Measurements from ENCODE around the gene ALKBH1. TPM values are rescaled to one million over a fixed set of nuclear protein-coding genes. Genes with fewer than 3 reads are reported as not detected.

Gene ALKBH1

GRCh38 chr14:77625360-77625759 lies 82.5 kb downstream of the ALKBH1 start:
- Histone ChIP-seq H3K27ac (ENCODE audit: low read length, poor library complexity, severe bottlenecking) (no peak overlapping the region), H2BK5ac (ENCODE audit: low read depth, low read length, poor library complexity, severe bottlenecking) (no peak overlapping the region), H2AFZ (ENCODE audit: low read depth, low read length) (no peak overlapping the region), H3K9ac (ENCODE audit: low read length) (no peak overlapping the region), H3K4me1 (ENCODE audit: control insufficient read depth, insufficient read depth, low read depth, low read length) (no peaks in the 10 kb centered on the region), H3K4ac (ENCODE audit: low read depth in 1 of 2, low read length in 2 of 2) (no peak overlapping the region), H2AK5ac (ENCODE audit: low read length, severe bottlenecking) (no peak overlapping the region), H2BK15ac (ENCODE audit: low read depth, poor library complexity, severe bottlenecking) (no peak overlapping the region), H3K4me2 (ENCODE audit: low read length, poor library complexity, severe bottlenecking) (no peak overlapping the region), H3K36me3 (ENCODE audit: control insufficient read depth in 1 of 2, insufficient read depth in 2 of 2, low read depth in 1 of 2, low read length in 2 of 2) (no peaks in the 10 kb centered on the region), H2BK12ac (ENCODE audit: low read length in 2 of 2) (no peak overlapping the region), H3K18ac (ENCODE audit: low read depth in 1 of 2, low read length in 2 of 2) (no peak overlapping the region), H3K27me3 (ENCODE audit: control insufficient read depth in 1 of 2, insufficient read depth in 1 of 2, low read length in 2 of 2) (no peaks in the 10 kb centered on the region), H3K4me3 (ENCODE audit: insufficient read depth in 1 of 2, low read depth in 1 of 2, low read length in 2 of 2) (no peak overlapping the region), H4K8ac (ENCODE audit: low read length) (no peak overlapping the region), H4K91ac (ENCODE audit: low read length) (no peak overlapping the region), H3K23ac (ENCODE audit: low read length in 2 of 2) (no peak overlapping the region), H3K14ac (ENCODE audit: low read length in 2 of 2) (no peak overlapping the region), H2BK120ac (ENCODE audit: low read depth, low read length) (no peak overlapping the region), H3K9me3 (ENCODE audit: control insufficient read depth, low read length) (no peaks in the 10 kb centered on the region), H3K79me1 (replicated peaks; ENCODE audit: low read length, poor library complexity, severe bottlenecking) (no peaks in the 10 kb centered on the region)
- WGBS, result 67% methylated on average over 1 of the region's 3 CpGs
- no peak for DNase-seq

GRCh38 chr14:77623201-77623600 lies 84.6 kb downstream of the ALKBH1 start:
- no peak overlapping the region for H2BK12ac ChIP-seq (ENCODE audit: low read length in 2 of 2)
- H3K79me1 ChIP-seq (replicated peaks; ENCODE audit: low read length, poor library complexity, severe bottlenecking), result no peaks in the 10 kb centered on the region
- H3K4me2 ChIP-seq (ENCODE audit: low read length, poor library complexity, severe bottlenecking), result no peak overlapping the region
- DNase-seq, result no peak
- H3K4me3 ChIP-seq (ENCODE audit: insufficient read depth in 1 of 2, low read depth in 1 of 2, low read length in 2 of 2), result no peak overlapping the region
- no peak overlapping the region for H3K27ac ChIP-seq (ENCODE audit: low read length, poor library complexity, severe bottlenecking)
- H3K23ac ChIP-seq (ENCODE audit: low read length in 2 of 2), result no peak overlapping the region
- no peak overlapping the region for H3K14ac ChIP-seq (ENCODE audit: low read length in 2 of 2)
- no peak overlapping the region for H4K91ac ChIP-seq (ENCODE audit: low read length)
- no peak overlapping the region for H2BK5ac ChIP-seq (ENCODE audit: low read depth, low read length, poor library complexity, severe bottlenecking)
- H3K9ac ChIP-seq (ENCODE audit: low read length), result no peak overlapping the region
- no peak overlapping the region for H2AFZ ChIP-seq (ENCODE audit: low read depth, low read length)
- no peaks in the 10 kb centered on the region for H3K36me3 ChIP-seq (ENCODE audit: control insufficient read depth in 1 of 2, insufficient read depth in 2 of 2, low read depth in 1 of 2, low read length in 2 of 2)
- no peaks in the 10 kb centered on the region for H3K4me1 ChIP-seq (ENCODE audit: control insufficient read depth, insufficient read depth, low read depth, low read length)
- no peaks in the 10 kb centered on the region for H3K9me3 ChIP-seq (ENCODE audit: control insufficient read depth, low read length)
- no peak overlapping the region for H3K18ac ChIP-seq (ENCODE audit: low read depth in 1 of 2, low read length in 2 of 2)
- H2BK15ac ChIP-seq (ENCODE audit: low read depth, poor library complexity, severe bottlenecking), result no peak overlapping the region
- no peak overlapping the region for H4K8ac ChIP-seq (ENCODE audit: low read length)
- no peak overlapping the region for H3K4ac ChIP-seq (ENCODE audit: low read depth in 1 of 2, low read length in 2 of 2)
- H2AK5ac ChIP-seq (ENCODE audit: low read length, severe bottlenecking), result no peak overlapping the region
- WGBS, result 82% methylated on average over 1 of the region's 1 CpG
- H2BK120ac ChIP-seq (ENCODE audit: low read depth, low read length), result no peak overlapping the region
- H3K27me3 ChIP-seq (ENCODE audit: control insufficient read depth in 1 of 2, insufficient read depth in 1 of 2, low read length in 2 of 2), result peaks cover 6 to 8% of the 10 kb centered on the region in 2 experiments

Small RNA genes lying within 50 kb of the gene (small RNA-seq; reads per million reads assigned to genes)
- not detected for gene COX6CP11 (ENCODE audit: low read depth)
